Activated CD4-positive, CD25-positive, alpha-beta regulatory T cell treated with anti-CD3 and anti-CD28 coated beads, Interleukin-2, amount 50 U/mL, for 16 hours (primary cell): ENCODE results near the gene CDC73.
"Not testable (repeated sequence)": the region's sequence is repeated elsewhere in the genome, so short reads cannot be mapped to it uniquely, and the experiment has no call there.

Experiments used
- DNase-seq: peaks from one replicate; pipeline ENCODE4 v3.0.0-alpha.2; 2020; ENCODE audit warnings: low read depth, low spot score

CDC73 gene

DNA sequence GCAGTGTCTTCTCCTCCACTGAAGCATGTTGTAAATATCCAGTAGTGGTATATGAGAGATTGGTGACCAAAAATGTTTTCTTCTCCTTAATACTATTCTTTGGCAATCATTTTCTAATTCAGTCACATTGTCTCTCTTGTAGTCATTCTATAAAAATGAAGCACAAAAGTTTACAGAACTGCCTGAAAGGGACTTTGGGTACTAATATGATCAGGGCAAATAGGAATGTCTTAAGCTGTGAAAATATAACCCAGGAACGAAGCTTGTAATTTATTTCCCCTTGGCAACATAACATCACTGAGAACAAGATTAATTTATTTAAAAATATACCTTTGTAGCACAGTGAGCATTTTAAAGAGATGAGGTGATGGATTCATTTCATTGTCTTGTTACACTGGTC is 59.7 kb downstream of the CDC73 start:
- DNase-seq: no peak

DNA sequence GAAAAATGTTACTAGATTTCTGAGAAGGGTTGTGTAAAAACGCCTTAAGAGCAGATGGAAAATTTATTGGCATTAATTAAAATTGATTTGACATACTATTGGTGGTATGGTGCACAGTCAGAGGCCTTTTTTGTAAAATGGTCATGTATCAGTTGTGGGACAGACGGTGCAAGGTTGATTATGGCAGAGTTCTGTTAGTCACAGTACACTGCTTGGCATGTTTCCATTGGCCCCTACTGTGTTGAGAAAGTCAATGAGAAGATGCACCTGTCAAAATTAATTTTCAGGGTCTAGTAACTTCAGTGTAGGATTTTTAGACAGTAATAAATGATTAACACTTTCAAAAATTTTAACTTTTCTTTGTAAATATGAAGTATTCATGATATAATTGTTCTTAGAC is 60.2 kb downstream of the CDC73 start:
- no peak for DNase-seq

DNA sequence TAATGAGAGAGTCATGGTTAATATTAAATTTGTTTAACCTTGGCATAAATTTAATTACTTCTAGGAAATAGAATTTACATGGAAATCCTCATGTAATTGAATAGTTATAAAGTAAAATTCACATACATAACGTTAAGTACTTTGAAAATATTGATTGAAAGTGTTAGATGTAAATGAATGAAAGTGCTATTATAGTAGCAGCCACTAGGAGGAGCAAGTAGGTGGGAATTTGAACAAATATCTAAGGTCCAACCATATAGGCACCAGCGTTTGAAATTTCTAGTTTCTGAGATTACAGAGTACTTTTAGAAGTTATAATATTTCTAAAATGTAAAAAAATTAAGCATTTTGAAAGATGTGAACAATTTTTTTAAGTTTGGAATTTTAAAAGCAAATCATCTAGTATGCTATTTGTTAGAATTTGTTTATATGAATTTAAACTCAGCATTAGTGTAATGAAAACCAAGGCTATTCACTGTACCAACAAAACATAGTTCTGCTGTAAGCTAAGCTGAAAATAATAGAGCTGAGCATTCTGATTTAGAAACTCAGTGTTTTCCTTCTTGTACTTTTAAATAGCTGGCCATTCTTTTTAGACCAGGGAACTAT is 61.3 kb downstream of the CDC73 start:
- DNase-seq: no peak

DNA sequence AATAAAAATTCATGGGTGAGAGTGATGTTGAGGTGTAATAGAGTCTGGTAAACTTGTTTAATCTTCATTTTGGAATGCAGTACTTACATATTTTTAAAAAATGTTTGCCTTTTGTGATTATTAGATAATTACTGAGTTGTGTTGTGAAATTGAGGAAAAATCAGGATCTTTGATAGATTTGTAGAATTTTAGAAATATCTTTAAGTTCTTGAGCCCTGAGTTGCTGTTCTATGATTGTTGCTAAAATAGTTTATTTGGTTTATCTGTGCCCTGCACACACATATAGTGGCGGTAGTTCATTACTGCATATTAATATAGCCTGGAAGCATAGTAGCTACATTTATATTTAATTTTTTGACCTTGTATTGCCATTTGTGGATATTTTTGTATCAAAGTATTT is 62.9 kb downstream of the CDC73 start:
- DNase-seq: no peak

DNA sequence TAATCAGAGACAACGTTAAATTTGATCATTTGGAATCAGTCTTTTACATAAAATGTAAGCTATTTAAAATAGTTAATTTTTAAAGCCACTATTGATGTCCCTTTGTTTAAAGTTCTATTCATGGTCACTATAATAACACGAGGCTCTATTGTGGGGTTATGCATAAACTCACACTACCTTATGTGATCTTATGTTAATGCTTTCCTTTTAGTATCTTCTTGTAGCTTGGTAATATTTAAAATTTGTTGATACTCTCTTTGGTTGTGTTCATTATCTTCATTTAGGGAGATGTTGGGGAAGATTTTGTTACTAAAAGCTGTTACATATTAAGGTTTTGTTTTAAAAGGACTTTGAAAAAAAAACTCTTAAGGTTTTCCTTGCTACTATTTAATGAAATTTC is 63.4 kb downstream of the CDC73 start:
- DNase-seq: no peak

DNA sequence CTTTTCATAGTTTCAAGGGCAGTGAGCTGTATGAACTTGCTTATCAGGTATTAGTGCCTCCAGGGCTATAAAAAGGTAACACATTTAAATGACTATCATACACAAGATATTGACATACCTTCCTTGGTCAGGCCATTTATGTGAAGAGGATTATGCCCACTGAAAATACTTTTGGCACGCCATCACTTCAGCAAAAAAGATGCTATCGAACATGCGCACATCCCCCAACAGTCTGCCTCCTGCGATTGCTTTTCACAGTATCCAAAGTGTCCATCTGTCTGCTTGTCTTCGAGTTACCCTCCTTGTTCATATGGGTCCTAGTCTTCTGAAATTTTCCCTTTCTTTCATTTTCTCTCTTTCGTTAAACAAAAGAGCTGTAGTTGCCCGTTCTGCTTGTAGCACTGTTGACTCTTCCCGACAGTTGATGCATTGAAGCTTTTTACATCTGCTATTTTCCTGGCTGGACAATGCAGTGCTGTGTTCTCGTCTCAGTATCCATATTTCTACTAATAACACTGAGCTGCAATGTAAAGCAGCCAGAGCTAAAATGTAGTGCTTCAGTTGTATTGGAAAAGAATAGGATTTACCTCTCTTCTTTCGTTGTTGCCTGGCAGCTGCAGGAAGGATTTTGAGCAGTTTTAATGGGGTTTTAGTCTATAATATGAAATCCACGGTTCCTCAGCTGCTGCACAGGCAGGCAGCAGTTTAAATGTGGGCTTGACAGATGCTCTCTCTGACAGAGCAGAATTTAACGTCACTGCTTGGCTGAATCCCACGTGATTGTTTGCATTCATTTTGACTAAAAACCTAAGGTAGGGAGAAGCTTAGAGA is 64.3 kb downstream of the CDC73 start, which contains the start of gene B3GALT2:
Gene B3GALT2 (minus strand): TSS at position 713 of the 831 bp plus-strand sequence. CDS start 5,051 bp downstream, outside the sequence.
- no peak for DNase-seq

DNA sequence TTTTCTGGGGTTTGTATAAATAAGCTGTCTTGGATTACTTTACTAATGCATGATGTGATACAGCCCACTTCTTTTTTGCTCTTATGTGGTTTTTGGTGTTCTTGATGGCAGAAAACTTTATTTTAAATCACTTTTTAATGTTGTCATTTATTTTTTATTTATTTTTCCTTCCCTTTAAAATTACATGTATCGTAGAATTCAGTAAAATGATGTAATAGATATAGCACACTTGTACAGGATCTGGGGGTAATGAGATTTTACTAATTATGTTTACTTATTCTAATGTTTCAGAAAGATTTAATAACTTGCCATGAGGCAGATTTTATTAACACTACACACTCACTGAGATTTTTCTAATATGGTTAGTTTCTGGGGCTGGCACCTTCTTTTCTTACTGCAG is 65.3 kb downstream of the CDC73 start:
- no peak for DNase-seq

DNA sequence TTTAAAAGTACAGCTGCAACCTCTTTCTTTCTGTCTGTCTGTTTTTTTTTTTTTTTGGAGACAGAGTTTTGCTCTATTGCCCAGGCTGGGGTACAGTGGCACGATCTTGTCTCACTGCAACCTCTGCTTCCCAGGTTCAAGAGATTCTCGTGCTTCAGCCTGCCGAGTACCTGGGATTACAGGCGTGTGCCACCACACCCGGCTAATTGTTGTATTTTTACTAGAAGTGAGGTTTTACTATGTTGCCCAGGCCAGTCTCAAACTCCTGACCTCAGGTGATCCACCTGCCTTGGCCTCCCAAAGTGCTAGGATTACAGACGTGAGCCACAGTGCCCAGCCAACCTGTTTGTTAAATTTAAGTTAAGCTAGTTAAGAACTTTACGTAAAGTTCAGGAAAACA is 67.1 kb downstream of the CDC73 start:
- DNase-seq: not testable (repeated sequence)

DNA sequence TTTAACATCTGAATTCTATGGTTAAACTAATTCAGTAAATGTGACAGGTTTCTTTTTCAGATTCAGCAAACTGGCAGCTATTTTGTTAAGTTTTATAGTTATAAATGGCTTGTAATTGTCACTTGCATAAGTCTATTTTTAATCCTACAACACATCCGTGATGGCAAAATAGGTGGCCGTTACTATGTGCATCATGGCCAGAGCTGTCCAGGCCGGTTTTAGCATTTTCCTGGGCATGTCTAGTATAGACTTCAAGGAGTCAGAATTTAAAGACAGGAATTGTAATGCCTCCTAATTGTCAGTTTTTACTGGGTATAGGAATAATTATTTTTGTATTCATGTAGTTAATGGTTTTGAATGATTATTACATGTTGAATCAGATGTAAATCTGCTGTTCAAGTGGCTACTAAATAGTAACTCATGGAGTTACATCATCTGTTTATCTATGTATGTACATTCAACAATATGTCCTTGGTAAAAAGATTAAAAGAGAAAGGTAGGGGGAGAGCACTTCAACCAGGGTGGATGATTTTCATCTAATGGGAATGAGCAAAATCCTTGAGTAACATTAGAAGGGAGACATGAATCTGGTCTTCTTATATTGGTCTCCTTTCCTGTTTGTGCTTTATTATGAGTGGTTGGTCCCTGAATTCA is 67.7 kb downstream of the CDC73 start:
- no peak for DNase-seq

DNA sequence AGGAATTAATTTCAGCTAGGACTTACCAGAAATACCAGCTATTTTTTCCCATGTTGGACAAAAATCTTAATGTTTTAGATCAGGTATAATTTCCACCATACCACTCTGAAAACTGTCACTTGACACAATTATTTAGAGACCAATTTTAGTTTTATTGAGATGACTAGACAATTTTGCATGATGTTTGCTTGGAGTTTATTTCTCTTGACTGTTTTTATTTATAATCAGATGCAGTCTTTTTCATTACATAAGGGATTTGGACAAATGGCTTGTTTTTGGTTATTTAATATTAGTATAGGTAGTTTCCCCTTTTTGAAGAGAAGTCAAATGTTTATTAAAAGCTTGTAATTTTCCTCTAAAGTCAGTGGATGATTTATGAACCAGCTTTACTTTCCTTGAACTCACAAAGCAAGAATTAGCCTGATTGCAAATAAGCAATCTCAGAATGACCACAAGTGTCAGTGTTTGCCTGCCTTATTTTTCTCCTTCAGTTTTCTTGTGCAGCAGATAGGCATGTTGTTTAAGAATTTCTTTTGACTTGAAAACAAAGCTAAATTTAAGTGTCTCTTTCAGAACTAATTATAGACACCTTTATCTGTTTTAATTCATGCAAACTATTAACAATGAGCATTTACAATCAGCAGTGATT is 68.4 kb downstream of the CDC73 start:
- DNase-seq: no peak

DNA sequence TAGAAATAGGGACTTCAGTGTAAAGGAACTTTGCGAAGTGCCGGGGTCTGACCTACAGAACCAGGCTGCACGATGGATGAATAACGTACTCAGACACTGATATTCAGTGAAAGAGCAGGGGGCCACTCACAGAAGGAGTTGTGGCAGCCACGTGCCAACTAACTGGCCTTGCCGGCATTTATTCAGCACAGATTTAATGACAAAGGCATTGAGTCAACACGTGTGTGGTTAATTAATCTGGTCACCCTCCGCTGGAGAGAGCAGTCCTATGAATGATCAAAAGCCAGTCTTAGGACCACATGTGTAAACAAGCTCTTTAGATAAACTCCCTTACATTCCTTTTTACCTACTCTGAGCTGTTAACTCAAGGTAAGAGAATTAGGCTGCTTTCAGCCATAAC is 70.8 kb downstream of the CDC73 start:
- no peak for DNase-seq

DNA sequence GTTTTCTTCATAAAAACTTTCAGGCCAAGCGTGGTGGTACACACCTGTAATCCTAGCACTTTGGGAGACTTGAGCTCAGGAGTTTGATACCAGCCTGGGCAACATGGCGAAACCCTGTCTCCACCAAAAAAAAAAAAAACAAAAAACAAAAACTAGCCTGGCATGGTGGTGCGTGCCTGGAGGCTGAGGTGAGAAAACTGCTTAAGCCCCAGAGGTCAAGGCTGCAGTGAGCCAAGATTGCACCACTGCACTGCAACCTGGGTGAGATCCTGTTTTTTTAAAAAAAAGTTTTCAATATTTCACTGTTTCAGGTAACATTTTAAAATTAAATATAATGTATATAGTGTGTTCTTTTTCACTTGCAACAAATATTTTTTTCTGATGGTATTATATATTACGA is 78.1 kb downstream of the CDC73 start:
- no peak for DNase-seq

DNA sequence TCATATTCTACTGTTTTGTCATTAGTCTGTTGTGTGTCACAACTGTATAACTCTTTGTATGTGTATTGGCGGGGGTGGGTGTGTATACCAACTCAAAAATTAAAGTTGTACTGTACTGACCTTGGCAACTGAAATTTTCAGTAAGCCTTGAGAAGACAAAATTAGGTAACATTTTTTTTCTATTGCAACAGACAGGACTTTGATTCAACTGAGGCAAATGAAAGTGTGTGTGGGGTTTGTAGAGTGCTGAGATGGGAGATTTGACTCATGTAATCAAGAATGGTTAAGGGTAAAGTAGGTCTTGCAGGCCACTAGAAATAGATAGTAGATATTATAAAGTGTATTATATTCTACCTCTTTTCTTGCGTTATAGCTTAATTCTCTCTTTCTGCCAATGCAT is 79.2 kb downstream of the CDC73 start:
- no peak for DNase-seq

DNA sequence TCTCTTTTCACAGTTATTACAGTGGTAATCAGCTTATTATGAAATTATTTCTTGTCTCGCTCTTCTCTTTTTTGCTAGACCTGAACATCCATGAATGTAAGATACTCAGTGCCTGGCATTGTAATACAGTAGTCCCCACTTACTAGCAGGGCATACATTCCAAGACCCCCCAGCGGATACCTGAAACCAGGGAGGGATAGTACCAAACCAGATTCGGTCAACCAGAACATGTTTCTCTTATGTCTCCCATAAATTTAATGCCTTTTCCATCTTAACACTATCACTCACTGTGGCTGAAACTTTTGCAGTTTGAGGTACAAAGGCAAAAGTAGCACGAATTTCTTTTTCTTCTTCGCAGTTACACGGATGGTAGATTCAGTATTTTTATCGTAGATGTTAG is 89.2 kb downstream of the CDC73 start:
- no peak for DNase-seq

DNA sequence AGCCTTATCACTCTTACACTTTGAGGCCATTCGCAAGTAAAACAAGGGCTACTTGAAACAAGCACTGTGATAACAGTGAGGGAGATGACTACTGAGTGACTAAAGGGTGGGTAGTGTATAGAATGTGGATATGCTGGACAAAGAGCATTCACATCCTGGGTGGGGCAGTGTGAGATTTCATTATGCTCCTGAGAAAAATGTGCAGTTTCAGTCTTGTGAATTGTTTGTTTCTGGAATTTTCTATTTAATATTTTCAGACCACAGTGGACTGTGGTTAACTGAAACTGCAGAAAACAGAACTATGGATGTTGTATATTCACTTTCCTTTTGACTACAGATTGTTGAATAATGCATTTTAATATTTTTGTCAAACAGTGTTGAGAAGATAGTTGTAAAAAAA is 89.7 kb downstream of the CDC73 start:
- DNase-seq: no peak

DNA sequence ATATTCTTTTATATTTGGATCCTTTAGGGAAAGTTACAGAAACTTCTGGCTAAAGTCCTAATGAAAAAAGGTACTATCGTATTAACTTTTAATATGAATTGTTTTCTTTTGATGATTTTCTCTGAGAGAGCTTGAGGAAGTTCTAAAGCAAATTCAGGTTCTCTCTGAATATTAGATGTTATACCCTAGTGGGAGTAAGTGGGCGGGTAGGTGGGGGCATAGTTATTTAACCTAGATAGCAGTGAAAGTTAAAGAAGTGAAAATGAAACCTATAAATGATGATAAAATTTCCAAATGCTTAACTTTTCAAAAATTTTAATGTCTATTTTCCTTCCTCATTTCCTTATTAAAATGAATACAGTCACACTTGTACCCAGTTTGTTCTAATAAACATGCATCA is 90.8 kb downstream of the CDC73 start:
- DNase-seq: no peak

DNA sequence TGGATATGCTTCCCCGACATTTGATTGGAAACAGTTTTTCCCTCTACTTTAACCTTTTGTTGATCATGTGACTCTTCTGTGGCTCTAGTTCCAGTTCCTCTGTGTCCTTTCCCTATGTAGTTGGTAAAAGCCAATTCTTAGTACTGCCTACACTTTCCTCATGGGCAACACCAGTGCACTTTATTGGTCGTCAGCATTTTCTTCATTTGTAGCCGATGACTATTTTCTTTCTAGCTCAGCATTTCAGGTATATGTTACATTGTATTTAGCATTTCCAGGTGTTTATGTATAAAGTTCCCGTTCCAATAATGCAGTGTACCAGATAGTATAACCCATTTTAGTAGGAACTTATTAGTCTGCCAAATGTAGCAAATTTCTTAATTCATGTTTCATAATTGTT is 92.2 kb downstream of the CDC73 start:
- no peak for DNase-seq

DNA sequence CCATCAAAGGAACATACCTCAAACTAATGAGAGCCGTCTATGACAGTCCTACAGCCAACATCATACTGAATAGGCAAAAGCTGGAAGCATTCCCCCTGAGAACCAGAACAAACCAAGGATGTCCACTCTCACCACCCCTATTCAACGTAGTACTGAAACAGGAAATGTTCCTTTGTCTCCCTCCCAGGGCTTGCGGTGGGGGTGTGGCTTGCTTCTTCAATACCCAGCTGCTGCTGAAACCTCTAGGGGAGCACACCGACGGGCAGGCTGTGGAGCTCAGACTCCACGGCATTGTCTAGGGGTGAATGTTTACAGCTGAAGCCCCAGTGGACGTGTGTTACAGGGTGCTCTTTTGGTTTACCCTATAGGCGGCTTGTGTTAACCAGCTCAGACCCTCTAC is 95.1 kb downstream of the CDC73 start:
- no peak for DNase-seq

DNA sequence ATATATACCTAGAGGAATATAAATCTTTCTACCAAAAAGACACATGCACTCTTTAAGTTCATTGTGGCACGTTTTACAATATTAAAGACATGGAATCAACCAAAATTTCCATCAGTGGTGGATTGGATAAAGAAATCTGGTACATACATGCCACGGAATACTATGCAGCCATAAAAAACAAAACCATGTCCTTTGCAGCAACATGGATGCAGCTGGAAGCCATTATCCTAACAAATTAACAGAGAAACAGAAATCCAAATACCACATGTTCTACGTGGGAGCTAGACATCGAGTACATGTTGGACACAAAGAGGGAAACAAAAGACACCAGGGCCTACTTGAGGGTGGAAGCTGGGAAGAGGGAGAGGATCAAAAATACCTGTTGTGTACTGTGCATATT is 97.6 kb downstream of the CDC73 start:
- DNase-seq: no peak

DNA sequence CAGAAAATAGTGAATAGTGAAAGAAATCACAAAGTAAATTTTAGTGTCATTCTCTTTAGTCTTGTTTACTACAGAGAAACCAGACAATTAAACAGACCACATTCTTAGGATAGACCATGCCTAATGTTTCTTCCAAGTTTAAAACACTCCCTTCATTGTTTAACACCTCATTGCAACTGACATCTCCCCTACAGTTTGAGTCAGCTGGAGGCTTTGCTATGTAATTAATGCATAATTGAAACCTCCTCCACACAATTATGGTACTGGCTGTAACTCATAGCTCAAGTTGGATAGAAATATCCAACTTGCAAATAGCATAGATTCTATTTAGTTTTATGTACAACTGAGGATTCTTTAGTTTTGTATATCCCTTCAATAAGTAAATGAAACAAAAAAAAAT is 99.8 kb downstream of the CDC73 start:
- no peak for DNase-seq

DNA sequence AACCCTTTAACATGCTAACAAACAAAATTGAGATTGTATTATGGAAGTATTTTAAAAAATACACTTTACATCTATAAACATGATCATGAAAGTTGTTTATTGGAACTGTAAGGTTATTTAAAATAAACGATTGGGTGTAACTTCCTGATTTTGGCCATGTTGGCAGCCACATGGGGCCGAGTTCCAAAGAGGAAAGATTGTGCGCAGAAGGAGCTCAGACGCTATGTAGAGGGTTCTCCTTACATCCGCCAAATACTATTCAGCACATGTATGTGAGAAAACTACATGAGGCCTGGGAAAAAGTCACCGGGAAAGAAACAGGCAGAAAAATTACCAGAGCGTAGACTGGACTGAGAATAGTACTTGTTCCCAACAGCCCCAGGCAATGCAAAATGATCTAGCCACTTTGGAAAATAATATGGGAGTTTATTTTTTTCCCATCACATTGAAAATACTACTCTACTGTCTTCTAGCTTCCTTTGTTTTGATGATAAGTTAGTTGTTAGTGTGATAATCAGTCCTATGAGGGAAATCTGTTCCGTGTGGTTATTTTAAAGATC is 100.3 kb downstream of the CDC73 start:
- no peak for DNase-seq

DNA sequence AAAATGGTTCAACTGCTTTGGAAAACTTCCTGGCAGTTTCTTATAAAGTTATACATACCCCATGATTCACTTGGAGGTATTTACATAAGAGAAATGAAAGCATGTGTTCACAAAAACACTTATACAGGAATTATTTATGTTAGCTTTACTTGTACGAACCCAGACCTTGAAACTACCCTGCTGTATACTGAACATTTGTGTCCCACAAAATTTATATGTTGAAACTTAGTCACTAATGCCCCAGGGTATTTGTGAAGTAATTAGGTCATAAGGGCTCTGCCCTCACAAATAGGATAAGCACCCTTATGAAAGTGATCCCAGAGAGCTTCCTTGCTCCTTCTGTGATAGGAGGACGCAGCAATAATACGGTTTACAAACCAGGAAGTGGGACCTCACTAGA is 107.3 kb downstream of the CDC73 start:
- no peak for DNase-seq
